DMS53 treated with DMSO at 0.1 percent for 48 hours (cell line): ENCODE results near the gene WDPCP.
"Not testable (repeated sequence)": the region's sequence is repeated elsewhere in the genome, so short reads cannot be mapped to it uniquely, and the experiment has no call there.

Source experiments
- DNase-seq: peaks from one replicate; lab custom pipeline; 2025; ENCODE audit not compliant: unreplicated experiment; lab: John Stamatoyannopoulos, UW

Gene WDPCP

DNA sequence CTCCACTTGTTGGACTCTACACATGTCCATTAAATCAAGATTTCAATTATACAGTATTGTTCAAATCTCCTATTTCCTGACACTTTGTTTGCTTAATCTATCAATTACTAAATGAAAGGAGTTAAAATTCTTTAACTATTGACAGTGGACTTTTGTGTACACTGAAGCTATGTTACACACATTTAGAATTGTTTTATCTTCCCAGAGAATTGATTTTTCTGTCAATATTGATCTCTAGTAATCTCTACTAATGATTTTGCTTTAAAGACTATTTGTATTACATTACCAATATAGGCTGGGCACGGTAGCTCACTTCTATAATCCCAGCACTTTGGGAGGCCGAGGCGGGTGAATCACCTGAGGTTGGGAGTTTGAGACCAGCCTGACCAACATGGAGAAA is 215.7 kb downstream of the WDPCP start:
- no peak for DNase-seq

DNA sequence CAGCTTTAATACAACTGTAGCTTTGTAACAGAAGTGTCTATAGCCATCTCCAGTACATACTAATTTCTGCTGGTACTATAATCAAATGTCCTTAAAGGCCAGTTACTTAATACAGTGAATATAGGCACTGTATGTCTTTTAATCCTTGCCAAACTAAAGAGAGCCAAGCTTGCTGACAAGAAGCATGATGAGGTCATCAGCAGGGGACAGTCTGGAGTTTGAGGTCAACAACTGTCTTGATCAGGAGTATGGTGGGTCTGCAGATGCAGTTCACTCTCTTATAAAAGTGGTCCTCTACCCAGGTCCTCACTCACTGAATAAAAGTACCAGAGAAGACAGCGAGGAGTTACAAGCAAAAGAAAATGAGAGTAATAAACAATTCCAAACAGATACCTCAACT is 219.1 kb downstream of the WDPCP start:
- no peak for DNase-seq

DNA sequence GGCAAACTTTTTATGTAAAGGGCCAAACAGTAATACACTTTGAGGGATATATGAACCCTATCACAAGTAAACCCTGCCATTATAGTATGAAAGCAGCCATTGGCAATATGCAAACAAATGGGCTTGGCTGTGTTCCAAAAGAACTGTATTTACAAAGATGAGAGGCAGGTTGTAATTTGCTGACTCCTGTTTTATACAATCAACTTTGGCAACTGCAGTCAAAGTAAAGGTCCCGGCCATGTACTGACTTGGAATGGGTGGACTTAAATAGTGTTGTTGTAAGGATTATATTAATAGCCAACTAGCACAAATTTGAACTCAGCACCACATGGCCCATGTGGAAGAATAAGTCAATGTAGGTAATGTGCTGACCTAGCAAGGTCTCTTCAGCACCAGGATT is 223.4 kb downstream of the WDPCP start:
- peak; percentile 43 for DNase-seq

DNA sequence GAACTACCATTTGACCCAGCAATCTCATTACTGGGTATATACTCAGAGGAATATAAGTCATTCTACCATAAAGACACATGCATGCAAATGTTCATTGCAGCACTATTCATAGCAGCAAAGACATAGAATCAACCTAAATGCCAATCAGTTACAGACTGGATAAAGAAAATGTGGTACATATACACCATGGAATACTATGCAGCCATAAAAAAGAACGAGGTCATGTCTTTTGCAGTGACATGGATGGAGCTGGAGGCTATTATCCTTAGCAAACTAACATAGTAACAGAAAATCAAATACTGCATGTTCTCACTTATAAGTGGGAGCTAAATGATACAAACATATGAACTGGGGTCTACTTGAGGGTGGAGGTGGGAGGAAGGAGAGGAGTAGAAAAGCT is 230.6 kb downstream of the WDPCP start:
- not testable (repeated sequence) for DNase-seq

DNA sequence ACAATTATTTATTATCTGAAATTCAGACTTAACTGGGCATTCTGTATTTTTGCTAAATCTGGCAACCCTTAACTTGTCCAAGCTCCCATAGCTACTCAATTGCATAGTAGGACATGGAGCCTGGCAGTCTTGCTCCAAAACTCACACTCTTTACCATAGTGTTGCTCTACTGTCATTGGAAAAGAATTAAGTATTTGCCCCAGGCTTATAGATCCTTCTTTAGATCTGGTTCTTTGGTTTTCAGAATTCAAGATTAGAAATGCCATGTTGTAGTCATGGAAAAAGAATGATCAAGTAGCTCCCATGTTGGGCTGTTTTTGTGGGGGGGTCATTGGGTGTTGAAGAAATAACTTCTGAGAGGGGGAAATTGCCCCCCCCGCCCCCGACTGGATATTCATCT is 240.9 kb downstream of the WDPCP start:
- no peak for DNase-seq

DNA sequence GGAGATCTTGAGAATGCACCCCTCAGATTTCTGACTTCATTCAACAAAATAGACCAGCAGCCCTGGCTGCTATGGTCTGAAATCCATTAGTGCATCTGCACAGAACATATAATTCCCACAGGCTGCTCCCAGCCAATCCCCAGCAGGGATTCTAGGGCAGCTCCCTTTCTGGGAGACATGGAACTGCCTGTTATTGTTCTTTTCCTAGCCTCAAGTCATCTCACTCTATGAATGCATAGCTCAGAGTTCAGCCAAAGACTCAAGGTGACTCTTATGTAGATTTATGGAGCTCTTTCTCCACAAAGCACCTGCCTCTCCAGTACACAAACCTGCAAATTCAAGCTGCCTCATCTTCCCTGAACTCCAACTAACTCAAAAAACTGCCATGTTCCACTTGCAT is 241.9 kb downstream of the WDPCP start:
- no peak for DNase-seq

DNA sequence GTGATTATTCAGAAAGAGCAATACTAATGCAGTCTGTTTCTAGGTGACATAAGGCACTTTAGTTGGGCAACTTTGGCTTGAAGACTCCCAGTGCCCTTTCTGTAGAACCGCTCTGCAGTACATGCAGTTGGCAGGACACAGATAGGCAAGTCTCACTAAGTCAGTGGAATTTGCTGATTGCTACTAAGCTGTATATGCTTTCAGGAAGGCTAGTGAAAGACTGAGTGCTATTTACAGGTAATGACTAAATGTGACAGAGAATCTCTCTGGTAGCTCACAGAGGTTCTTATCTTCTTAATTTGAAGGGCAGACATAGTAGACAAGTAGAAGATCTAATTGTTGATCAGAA is 243.0 kb downstream of the WDPCP start:
- no peak for DNase-seq

DNA sequence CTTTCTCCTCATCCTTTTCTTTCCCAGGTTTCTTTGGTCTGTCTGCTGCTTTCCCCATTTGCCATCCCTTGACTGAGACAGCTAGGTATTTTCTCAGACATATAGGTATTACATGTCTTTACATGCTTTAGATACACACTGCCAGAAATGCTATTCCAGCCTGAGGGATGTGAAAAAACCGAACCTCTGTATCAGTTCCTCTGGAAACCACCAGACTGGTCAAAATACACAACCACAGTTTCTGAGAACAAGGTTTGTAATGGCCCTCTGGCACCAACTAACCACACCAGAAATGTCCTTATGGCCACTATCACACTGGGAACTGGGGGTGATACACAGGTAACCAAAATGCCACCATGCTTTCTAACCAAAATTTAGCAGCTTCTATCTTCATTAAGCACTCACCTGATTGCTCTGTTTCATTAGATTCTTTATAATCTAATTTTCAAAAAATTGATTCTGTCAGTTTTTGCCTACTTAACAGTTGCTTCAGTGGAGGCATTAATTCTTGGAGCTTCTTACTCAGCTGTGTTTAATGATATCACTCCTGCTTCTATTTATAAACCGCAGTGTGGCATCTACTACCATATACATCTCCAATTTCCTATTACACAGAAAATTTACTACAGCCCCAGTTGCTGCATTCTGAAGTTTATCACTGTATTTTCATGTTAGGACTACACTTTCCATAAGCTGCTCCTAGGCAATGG is 243.5 kb downstream of the WDPCP start:
- DNase-seq = no peak

DNA sequence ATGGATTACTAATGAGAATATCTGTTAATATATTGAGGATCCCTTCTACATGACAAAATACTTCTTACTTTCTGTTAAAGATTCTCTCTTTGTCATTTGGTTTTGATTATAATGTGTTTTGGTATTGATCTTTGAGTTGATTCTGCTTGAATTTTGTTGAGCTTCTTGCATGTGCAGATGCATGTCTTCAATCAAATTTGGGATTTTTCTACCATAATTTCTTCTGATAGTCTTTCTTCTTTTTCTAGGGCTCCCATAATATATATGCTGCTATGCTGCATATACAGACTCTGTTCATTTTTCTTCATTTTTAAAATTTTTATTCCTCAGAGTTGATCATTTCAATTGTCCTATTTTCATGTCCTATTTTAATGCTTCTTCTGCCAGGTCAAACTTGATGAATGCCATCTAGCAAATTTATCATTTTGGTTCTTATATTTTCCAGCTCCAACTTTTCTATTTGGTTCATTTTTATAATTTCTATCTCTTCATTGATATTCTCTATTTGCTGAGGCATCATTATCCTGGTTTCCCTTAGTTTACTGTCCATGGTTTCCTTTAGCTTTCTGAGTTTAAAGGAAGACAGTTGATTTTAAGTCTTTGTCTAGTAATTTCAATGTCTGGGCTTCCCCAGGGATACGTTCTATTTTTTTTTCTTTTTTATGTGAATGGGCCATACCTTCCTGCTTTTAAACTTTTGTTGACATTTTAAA is 244.7 kb downstream of the WDPCP start:
- DNase-seq = no peak

DNA sequence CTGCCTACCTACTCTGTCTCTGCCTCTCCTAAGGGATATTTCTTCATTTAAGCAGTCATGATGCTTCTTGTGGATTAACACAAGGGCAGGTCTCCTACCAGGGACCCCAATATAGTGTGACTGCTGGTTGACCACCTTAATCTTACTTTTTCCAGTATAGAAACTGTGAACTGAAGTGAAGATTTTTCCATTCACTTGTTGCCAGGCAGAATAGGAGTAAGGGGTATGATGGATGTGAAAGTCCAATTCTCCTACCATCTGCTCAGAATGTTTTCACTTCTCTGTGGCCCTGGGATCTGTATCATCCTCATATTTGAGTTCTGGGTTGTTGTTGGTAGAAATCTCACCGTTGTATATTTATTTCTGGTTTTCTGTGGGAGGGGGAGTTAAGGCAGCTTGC is 247.8 kb downstream of the WDPCP start:
- no peak for DNase-seq

DNA sequence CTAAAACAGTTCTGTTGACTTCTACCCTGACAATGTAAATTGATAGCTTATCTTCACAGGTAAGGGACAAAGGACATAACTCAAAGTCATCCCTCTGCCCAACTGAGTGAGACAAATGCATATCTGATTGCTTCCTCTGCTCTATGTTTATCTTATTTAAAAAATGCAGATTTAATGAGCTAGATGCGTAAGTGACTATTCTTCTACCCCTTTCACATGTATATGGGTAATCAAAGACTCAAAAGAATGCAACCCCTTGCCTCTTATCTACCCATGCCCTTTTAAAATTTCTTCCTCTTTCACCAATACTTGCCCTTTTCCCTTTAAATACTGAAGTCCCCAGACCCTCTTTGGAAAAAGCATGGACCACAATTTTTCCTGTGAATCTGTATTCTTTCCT is 253.4 kb downstream of the WDPCP start:
- DNase-seq = no peak

DNA sequence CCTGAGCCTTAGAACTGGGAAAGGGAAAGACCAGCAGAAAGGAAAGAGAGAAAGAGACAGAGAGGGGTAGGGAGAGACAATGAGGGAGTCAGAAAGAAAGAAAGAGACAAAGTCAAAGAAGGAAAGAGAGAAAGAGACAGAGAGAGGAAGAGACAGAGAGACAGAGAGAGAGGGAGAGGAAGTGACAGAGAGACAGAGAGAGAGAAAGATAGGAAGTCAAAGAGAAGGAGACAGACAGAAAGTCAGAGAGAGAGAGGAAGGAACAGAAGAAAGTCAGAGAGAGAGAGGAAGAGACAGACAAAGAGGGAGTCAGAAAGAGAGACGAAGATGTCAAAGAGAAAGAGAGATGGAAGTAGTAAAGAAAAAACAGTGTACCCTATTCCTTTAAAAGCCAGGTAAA is 261.8 kb downstream of the WDPCP start:
- DNase-seq = no peak

DNA sequence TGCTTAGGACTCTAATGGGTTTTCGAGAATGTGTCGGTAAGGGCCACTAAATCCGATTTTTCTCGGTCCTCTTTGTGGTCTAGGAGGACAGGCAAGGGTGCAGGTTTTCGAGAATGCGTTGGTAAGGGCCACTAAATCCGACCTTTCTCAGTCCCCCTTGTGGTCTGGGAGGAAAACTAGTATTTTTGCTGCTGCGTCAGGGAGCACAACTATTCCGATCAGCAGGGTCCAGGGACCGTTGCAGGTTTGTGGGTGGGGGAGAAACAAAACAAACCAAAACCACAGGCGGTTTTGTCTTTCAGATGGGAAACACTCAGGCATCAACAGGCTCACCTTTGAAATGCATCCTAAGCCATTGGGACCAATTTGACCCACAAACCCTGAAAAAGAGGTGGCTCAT is 264.6 kb downstream of the WDPCP start:
- not testable (repeated sequence) for DNase-seq

DNA sequence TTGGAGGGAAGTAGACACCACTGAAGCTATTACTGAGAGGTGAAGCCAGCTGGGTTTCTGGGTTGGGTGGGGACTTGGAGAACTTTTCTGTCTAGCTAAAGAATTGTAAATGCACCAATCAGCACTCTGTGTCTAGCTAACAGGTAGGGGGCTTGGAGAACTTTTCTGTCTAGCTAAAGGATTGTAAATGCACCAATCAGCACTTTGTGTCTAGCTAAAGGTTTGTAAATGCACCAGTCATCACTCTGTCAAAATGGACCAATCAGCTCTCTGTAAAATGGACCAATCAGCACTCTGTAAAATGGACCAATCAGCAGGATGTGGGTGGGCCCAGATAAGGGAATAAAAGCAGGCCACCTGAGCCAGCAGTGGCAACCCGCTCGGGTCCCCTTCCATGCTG is 266.3 kb downstream of the WDPCP start:
- not testable (repeated sequence) for DNase-seq

DNA sequence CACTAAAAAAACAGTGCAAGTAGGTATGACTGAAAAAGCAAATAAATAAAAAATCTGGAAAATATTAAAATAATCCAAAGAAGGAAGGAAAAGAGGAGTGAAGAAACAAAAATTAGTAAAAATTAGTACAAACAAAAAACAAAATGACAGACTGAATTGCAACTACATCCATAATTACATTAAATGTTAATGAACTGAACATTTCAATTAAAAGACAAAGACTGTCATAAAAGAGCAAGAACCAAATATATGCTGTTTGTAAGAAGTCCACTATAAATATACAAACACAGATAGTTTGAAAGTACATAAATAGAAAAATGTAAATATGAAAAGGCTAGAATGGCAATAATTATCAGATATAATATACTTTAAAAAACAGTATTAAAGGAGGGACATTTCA is 267.6 kb downstream of the WDPCP start:
- DNase-seq = no peak

DNA sequence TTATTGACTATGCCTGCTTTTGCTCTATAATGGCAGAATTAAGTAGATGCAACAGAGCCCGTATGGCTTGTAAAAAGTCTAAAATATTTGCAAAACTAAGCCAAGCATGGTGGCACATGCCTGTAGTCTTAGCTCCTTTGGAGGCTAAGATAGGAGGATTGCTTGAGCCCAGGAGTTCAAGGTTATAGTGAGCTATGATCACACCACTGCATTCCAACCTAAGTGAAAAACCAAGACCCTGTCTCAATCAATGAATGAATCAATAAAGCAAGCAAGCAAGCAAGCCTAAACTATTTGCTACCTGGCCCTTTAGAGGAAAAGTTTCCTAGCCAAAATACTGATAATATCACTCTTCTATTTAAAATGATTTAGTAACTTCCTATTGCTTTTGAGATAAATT is 277.7 kb downstream of the WDPCP start:
- no peak for DNase-seq

DNA sequence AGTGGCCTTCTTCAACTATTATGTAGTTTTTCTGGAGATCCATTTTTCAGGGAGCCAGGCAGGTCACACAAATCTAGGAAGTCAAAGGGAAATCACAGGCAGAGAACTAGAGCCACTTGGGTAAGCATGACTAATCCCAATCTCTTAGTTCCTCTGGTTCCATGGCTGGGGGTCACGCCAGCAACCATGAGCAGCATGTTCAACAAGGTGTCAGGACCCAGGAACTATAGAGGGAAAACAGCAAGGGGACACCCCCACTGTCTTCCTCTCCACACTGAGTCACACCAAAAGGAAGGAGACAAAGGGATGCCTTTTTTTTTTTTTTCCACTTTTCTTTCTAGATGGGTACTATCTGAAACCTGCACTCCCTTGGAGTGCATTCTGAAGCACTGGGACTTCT is 286.8 kb downstream of the WDPCP start:
- DNase-seq = no peak

DNA sequence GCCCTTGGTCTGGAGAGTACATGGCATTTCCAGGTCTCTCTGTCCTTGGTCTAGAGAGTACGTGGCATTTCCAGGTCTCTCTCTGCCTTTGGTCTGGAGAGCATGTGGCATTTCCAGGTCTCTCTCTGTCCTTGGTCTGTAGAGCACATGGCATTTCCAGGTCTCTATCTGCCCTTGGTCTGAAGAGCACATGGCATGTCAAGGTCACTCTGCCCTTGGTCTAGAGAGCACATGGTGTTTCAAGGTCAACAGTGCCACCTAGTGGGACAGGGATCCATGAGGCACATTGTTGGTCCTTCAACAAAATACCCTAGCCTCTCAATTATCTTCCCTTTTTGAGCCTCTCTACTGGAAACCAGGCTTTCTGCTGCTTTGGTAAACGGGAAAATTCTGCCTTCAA is 287.4 kb downstream of the WDPCP start:
- DNase-seq = no peak

DNA sequence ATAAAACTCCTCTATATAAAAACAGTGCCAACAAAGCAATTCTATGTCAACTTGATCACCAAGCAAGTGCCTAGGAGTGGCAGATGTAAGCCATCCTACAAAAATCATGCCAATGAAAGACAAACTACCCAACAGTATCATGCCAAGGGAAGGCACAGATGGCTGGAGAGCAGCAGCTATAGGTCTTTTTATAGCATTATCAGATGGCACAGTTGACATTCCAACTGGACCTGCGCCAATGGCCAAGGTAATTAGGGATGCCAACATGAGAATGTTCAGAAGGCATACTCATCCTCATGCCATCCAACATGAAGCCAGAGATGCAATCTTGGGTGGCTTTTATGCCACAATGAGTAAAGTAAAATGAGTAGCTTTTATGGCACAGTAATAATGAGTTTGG is 300.3 kb downstream of the WDPCP start:
- no peak for DNase-seq

DNA sequence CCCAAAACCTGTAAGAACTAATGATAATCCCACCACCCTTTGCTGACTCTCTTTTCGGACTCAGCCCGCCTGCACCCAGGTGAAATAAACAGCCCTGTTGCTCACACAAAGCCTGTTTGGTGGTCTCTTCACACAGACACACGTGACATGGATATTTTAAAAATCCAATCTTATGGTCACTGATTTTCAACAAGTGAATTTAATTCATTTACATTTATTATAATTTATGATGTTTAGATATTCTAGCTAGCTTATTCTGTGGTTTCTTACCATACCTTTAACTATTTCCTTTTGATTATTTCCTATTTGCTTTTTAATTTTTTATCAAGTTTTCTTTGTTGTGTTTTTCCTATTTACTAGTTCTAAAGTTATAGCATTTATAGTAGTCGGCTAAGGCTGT is 301.8 kb downstream of the WDPCP start:
- DNase-seq = not testable (repeated sequence)

DNA sequence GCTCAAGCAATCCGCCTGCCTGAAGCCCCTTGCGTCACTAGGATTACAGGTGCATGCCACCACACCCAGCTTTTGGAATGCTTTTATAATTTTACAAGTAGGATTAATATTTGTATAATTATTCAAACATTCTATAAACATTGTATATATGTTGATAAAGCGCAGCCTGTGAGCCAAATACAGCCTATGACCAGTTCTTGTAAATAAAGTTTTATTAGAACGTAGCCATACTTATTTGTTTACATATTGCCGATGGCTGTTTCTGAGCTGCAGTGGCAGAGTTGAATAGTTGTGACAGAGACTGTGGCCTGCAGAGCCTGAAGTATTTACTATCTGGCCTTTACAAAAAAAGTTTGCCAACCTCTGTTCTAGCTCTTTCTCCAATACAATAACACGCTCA is 305.0 kb downstream of the WDPCP start:
- DNase-seq = no peak

DNA sequence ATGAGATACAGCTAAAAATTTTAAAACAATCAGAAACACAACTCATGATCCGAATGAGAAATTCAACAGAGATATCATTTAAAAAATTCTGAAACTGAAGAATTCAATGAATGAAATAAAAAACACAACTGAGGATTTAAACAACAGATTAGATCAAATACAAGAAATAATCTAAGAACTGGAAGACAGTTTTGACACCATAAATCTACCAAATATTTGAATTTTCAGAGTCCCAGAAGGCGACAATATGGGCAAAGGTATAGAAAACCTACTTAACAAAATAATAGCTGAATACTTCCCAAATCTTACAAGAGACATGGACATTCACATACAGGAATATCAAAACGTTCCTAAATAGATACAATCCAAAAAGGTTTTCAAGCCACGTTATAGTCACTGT is 315.7 kb downstream of the WDPCP start:
- no peak for DNase-seq

DNA sequence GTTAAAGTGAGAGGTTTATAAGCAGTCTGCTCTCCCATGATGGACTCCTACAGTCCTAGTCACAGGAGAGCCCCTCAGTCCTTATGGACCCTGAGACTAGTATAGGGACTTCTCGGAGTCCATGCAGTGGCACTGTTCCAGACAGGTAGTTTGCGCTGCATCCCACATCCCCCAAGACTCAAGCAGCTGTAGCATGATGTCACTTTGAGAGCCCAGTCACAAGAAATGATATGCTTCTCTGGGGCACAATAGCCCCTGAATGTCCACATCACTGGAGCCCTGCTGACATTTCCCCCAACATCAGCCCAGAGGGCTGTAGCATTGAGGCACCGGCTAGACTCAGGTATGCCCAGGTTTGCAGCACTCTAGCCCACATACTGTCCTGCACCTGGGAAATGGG is 317.6 kb downstream of the WDPCP start:
- DNase-seq = no peak
